SU-DHL-6 (cell line): Measurements from ENCODE around the gene ZNF324.

Experiments used
- CTCF ChIP-seq: fragments of 200-600 bp; sonication (generic); IDR thresholded peaks from one replicate; pipeline ENCODE4 v1.5.1; 2017; ENCODE audit warnings: antibody characterized with exemption, mild to moderate bottlenecking, low read length, moderate library complexity; ENCODE audit not compliant: insufficient read depth, poor library complexity, severe bottlenecking
- EZH2phosphoT487 ChIP-seq: fragments of 200-600 bp; sonication (generic), shearing (Covaris generic); conservative IDR thresholded peaks from 2 replicates; pipeline ENCODE4 v1.6.1; 2018; ENCODE audit warnings: mild to moderate bottlenecking, antibody characterized with exemption, low read length, moderate library complexity, mixed read lengths

- TF ChIP-seq CTCF (no peak), EZH2phosphoT487 (no peak)
Observed at GRCh38 chr19:58476498-58477015, 9.7 kb downstream of the ZNF324 start.
